Activated CD4-positive, alpha-beta T cell treated with anti-CD3 and anti-CD28 coated beads for 36 hours (primary cell): ENCODE measurements around the gene OR10AG1. TPM values are rescaled to one million over a fixed set of nuclear protein-coding genes. Genes with fewer than 3 reads are reported as not detected.

ENCODE experiments used
- total RNA-seq, 2 experiments: library from RNA; stranded (reverse); gene quantifications; one replicate each; pipeline ENCODE4 v1.2.3, GENCODE V29; 2021

OR10AG1 gene
- total RNA-seq, 2 experiments from 2014 or later: not detected

Other genes with a start within 250 kb of the OR10AG1 start
- not detected for gene OR5D13, start 196.5 kb downstream of the OR10AG1 start, total RNA-seq
- gene OR5D14, start 174.4 kb downstream of the OR10AG1 start, total RNA-seq: not detected
- gene OR5L1, start 158.6 kb downstream of the OR10AG1 start, total RNA-seq: not detected
- gene OR5D18, start 150.3 kb downstream of the OR10AG1 start, total RNA-seq: not detected
- not detected for gene OR5L2, start 142.7 kb downstream of the OR10AG1 start, total RNA-seq
- gene OR5D16, start 131.2 kb downstream of the OR10AG1 start, total RNA-seq: not detected
- not detected for gene TRIM51, start 86.6 kb downstream of the OR10AG1 start, total RNA-seq
- not detected for gene OR5W2, start 55.4 kb downstream of the OR10AG1 start, total RNA-seq
- gene OR5I1, start 33.5 kb downstream of the OR10AG1 start, total RNA-seq: not detected
- gene OR5F1, start 24.7 kb upstream of the OR10AG1 start, total RNA-seq: not detected
- gene OR5AS1, start 57.7 kb upstream of the OR10AG1 start, total RNA-seq: not detected
- gene OR8I2, start 123.4 kb upstream of the OR10AG1 start, total RNA-seq: not detected
- gene OR8H2, start 133.7 kb upstream of the OR10AG1 start, total RNA-seq: not detected
- gene OR8H3, start 152.4 kb upstream of the OR10AG1 start, total RNA-seq: not detected
- not detected for gene OR8J3, start 170.3 kb upstream of the OR10AG1 start, total RNA-seq
- gene OR8K5, start 190.4 kb upstream of the OR10AG1 start, total RNA-seq: not detected
- gene OR5J2, start 206.7 kb upstream of the OR10AG1 start, total RNA-seq: not detected